Sciatic nerve (tissue), 1 donor: Measurements from ENCODE around the gene PRSS53. TPM values are rescaled to one million over a fixed set of nuclear protein-coding genes. Genes with fewer than 3 reads are reported as not detected.

Source experiments
- total RNA-seq: library from RNA; stranded (reverse); fragmentation: NEBNext Ultra II Directional; extraction: Animal tissue kit (Norgen Biotek cat#: 25700); gene quantifications from one replicate; pipeline ENCODE4 v1.2.1, GENCODE V29; 2021
- donor health status: DM: no; HTN: no; CAD: no.

PRSS53 gene
- total RNA-seq, 1 donor from 2014 or later: 3.1 TPM

Other genes starting within 250 kb of the PRSS53 start
- 36.6 TPM for gene BCL7C, start 194.9 kb downstream of the PRSS53 start, total RNA-seq
- 13.3 TPM for gene CTF1, start 192.3 kb downstream of the PRSS53 start, total RNA-seq
- gene FBXL19, start 165.4 kb downstream of the PRSS53 start, total RNA-seq: 13.1 TPM
- 21.8 TPM for gene ORAI3, start 139.9 kb downstream of the PRSS53 start, total RNA-seq
- 17.8 TPM for gene SETD1A, start 131.2 kb downstream of the PRSS53 start, total RNA-seq
- gene HSD3B7, start 103.7 kb downstream of the PRSS53 start, total RNA-seq: 16.3 TPM
- gene STX1B, start 78.3 kb downstream of the PRSS53 start, total RNA-seq: 2.1 TPM
- gene STX4, start 55.4 kb downstream of the PRSS53 start, total RNA-seq: 93.5 TPM
- 6.8 TPM for gene ZNF668, start 14.7 kb downstream of the PRSS53 start, total RNA-seq
- gene ZNF646, start 14.5 kb downstream of the PRSS53 start, total RNA-seq: 16.3 TPM
- 65.0 TPM for gene VKORC1, start 5.9 kb upstream of the PRSS53 start, total RNA-seq
- 35.0 TPM for gene BCKDK, start 19.4 kb upstream of the PRSS53 start, total RNA-seq
- gene KAT8, start 28.7 kb upstream of the PRSS53 start, total RNA-seq: 67.3 TPM
- gene PRSS8, start 46.8 kb upstream of the PRSS53 start, total RNA-seq: not detected
- 4.3 TPM for gene PRSS36, start 61.1 kb upstream of the PRSS53 start, total RNA-seq
- gene FUS, start 91.2 kb upstream of the PRSS53 start, total RNA-seq: 259 TPM
- gene PYCARD, start 113.8 kb upstream of the PRSS53 start, total RNA-seq: 20.3 TPM
- 0.40 TPM for gene TRIM72, start 125.2 kb upstream of the PRSS53 start, total RNA-seq
- gene PYDC1, start 128.2 kb upstream of the PRSS53 start, total RNA-seq: not detected
- 26.2 TPM for gene ITGAM, start 171.0 kb upstream of the PRSS53 start, total RNA-seq